ENCODE data around the gene EBI3. TPM values are rescaled to one million over a fixed set of nuclear protein-coding genes. Genes with fewer than 3 reads are reported as not detected.

Gene EBI3
- total and polyA plus RNA-seq, 2 of the 13 experiments (the other 11 are each of a cell fraction or from before 2014, with no cell fraction given), result 3.4 TPM; not detected in 1

- TF ChIP-seq ZNF329 (CRISPR knock-in tag; IDR thresholded peaks at IDR 0.05; ENCODE audit: low read depth) (no peak), ZNF256 (CRISPR knock-in tag; conservative IDR thresholded peaks at IDR 0.05) (peak; percentile 54; the same call in 1 of the 2 replicates), ZNF792 (CRISPR knock-in tag; IDR thresholded peaks at IDR 0.05) (no peak), BATF2 (CRISPR knock-in tag; IDR thresholded peaks at IDR 0.05) (no peak), ZBTB39 (CRISPR knock-in tag; IDR thresholded peaks at IDR 0.05) (peak; percentile 58; the same call in 1 of the 2 replicates), ZBTB43 (CRISPR knock-in tag; conservative IDR thresholded peaks at IDR 0.05) (peak; percentile 64; the same call in 1 of the 2 replicates), SNRNP70 (IDR thresholded peaks at IDR 0.05; ENCODE audit: low read depth, low read length) (no peak), ZNF30 (CRISPR knock-in tag; IDR thresholded peaks at IDR 0.05) (no peak), KAT8 (CRISPR knock-in tag; IDR thresholded peaks at IDR 0.05) (peak; percentile 41; the same call in 1 of the 2 replicates), PLSCR1 (CRISPR knock-in tag; IDR thresholded peaks at IDR 0.05; ENCODE audit: borderline replicate concordance) (no peak), ZNF556 (CRISPR knock-in tag; IDR thresholded peaks at IDR 0.05; ENCODE audit: borderline replicate concordance) (peak; percentile 34; the same call in 1 of the 2 replicates), RAD51 (IDR thresholded peaks at IDR 0.05; ENCODE audit: borderline replicate concordance) (no peak)
- TF ChIP-seq, protein P1, sequence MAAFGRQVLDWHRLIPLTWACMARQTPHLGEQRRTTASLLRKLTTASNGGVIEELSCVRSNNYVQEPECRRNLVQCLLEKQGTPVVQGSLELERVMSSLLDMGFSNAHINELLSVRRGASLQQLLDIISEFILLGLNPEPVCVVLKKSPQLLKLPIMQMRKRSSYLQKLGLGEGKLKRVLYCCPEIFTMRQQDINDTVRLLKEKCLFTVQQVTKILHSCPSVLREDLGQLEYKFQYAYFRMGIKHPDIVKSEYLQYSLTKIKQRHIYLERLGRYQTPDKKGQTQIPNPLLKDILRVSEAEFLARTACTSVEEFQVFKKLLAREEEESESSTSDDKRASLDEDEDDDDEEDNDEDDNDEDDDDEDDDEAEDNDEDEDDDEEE (CRISPR knock-in tag; IDR thresholded peaks at IDR 0.05), result no peak
- TF ChIP-seq, protein P2, sequence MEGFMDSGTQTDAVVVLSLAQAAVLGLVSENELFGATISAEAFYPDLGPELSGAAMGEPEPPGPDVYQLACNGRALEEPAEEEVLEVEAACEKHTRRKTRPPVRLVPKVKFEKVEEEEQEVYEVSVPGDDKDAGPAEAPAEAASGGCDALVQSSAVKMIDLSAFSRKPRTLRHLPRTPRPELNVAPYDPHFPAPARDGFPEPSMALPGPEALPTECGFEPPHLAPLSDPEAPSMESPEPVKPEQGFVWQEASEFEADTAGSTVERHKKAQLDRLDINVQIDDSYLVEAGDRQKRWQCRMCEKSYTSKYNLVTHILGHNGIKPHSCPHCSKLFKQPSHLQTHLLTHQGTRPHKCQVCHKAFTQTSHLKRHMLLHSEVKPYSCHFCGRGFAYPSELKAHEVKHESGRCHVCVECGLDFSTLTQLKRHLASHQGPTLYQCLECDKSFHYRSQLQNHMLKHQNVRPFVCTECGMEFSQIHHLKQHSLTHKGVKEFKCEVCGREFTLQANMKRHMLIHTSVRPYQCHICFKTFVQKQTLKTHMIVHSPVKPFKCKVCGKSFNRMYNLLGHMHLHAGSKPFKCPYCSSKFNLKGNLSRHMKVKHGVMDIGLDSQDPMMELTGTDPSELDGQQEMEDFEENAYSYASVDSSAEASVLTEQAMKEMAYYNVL (CRISPR knock-in tag; IDR thresholded peaks at IDR 0.05; ENCODE audit: borderline replicate concordance), result no peak
- TF ChIP-seq, protein P3, sequence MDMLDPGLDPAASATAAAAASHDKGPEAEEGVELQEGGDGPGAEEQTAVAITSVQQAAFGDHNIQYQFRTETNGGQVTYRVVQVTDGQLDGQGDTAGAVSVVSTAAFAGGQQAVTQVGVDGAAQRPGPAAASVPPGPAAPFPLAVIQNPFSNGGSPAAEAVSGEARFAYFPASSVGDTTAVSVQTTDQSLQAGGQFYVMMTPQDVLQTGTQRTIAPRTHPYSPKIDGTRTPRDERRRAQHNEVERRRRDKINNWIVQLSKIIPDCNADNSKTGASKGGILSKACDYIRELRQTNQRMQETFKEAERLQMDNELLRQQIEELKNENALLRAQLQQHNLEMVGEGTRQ (IDR thresholded peaks at IDR 0.05; ENCODE audit: low read depth, low read length), result no peak
- TF ChIP-seq, protein P3 (CRISPR knock-in tag; IDR thresholded peaks at IDR 0.05; ENCODE audit: borderline replicate concordance), result no peak
Measured at GRCh38 chr19:4234142-4234861, 5.0 kb downstream of the EBI3 start (continued).
